GM18505 (cell line): ENCODE data around the gene UQCRH.
"Not testable (repeated sequence)": the region's sequence is repeated elsewhere in the genome, so short reads cannot be mapped to it uniquely, and the experiment has no call there.

ENCODE experiments used
- ATAC-seq: cut with Tn5 transposase; IDR thresholded peaks from one replicate; pipeline ENCODE4 v1.9.1; 2021; ENCODE audit not compliant: unreplicated experiment
- POLR2A ChIP-seq: IDR thresholded peaks from 4 replicates; pipeline ENCODE4 v1.6.1; 2011; ENCODE audit warnings: borderline replicate concordance; ENCODE audit not compliant: insufficient read depth, insufficient read length; ENCODE audit errors: extremely low read depth

UQCRH gene

DNA sequence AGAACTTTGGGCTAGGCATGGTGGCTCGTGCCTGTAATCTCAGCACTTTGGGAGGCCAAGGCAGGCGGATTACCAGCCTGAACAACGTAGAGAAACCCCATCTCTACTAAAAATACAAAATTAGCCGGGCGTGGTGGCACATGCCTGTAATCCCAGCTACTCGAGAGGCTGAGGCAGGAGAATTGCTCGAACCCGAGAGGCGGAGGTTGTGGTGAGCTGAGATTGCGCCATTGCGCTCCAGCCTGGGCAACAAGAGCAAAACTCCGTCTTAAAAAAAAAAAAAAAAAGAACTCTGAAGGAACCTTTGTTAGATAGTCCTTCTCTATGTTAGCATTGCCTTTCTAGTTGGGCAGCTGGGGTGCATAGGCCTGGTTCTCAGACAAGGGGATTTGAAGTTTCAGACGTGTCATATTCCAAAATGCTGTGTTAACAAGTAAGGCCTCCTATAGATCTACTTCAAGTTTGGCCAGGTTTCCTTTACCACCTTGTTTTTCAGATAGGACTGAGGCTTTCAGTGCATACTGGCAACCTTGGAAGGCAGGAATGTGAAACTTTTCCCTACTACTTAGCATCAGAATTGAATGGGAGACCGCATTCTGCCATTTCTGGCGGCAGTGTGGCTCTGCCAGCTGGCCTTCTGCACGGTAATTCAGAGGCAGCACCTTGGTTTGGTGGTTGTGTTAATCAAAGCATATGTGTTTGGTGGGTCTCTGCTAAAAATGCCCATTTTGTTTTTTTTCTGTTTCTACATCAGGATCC lies 6.1 kb downstream of the UQCRH start:
- TF ChIP-seq POLR2A = no peak
- ATAC-seq = no peak

DNA sequence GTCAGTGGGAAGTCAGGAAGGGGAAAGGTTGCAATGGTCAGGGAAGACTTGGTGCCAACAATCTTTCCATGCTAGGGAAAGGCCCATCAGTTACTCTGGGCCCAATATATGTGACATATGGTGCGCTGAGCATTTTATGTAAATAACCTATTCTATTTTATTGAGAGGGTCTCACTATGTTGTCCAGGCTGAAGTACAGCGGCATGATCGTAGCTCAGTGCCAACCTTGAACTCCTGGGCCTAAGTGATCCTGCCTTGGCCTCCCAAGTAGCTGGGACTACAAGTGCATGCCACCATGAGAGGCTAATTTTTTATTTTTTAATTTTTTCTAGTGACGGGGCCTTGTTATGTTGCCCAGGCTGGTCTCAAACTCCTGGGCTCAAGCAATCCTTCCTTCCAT lies 6.8 kb downstream of the UQCRH start:
- TF ChIP-seq POLR2A = no peak
- ATAC-seq = no peak

- ATAC-seq = no peak
- TF ChIP-seq POLR2A = no peak
Measured at GRCh38 chr1:46315669-46316403, 12.3 kb downstream of the UQCRH start.

- ATAC-seq = no peak
Measured at GRCh38 chr1:46317323-46317722, 13.8 kb downstream of the UQCRH start.

GRCh38 chr1:46319301-46319700 lies 15.8 kb downstream of the UQCRH start:
- ATAC-seq = not testable (repeated sequence)

More at GRCh38 chr1:46317323-46317722, 13.8 kb downstream of the UQCRH start:
- TF ChIP-seq POLR2A = no peak

GRCh38 chr1:46319960-46320914 lies 16.7 kb downstream of the UQCRH start:
- ATAC-seq = not testable (repeated sequence)

DNA sequence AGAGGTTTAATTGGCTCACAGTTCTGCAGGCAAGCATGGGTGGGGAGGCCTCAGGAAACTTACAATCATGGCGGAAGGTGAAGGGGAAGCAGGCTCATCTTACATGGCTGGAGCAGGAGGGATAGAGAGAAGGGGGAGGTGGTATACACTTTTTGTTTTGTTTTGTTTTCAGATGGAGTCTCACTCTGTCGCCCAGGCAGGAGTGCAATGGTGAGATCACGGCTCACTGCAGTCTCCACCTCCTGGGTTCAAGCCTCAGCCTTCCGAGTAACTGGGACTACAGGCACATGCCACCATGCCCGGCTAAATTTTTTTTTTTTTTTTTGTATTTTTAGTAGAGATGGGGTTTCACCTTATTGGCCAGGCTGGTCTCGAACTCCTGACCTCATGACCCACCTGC lies 18.7 kb downstream of the UQCRH start:
- not testable (repeated sequence) for ATAC-seq

- not testable (repeated sequence) for ATAC-seq
Measured at GRCh38 chr1:46325285-46326076, 22.0 kb downstream of the UQCRH start.

DNA sequence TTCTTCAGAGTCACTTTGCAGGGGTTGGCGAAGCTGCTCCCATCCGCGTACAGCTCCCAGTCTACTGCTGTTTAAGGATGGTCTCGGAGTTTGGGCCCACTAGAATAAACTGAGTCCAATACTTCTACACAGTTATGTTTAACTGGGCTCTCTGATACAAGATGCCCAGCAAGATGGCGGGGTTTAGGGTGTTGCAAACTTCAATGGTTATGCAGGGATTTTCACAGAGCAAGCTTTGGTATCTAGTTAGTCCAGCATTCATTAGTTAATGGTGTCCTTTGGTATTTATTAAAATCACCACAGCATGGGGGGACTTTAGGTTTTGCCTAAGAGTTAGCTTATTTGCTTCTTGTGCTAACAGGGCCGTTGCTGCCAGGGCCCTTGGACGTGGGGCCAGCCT lies 24.7 kb downstream of the UQCRH start:
- ATAC-seq = not testable (repeated sequence)

GRCh38 chr1:46329807-46330206 lies 26.3 kb downstream of the UQCRH start:
- ATAC-seq = not testable (repeated sequence)

DNA sequence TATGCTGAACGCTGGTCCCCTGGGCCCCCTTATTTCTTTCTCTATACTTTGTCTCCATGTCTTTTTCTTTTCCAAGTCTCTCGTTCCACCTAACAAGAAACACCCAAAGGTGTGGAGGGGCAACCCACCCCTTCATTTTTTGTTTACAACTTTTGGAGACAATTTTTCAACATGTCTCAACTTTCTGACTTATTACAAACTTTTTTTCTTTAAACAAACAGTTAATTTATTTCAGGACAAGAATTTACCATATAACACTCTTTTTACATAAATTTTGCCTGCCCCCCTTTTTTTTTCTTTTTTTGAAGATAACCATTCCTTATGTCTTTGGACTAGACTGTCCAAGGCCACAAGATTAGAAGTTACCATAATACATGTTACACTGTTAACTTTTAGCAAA lies 26.9 kb downstream of the UQCRH start:
- not testable (repeated sequence) for ATAC-seq

- ATAC-seq = not testable (repeated sequence)
Measured at GRCh38 chr1:46331786-46332540, 28.5 kb downstream of the UQCRH start.
